DMS53 treated with DMSO at 0.1 percent for 48 hours (cell line): ENCODE data around the gene ANKRD33B.

Experiments
- DNase-seq: peaks from one replicate; lab custom pipeline; 2025; ENCODE audit not compliant: unreplicated experiment; lab: John Stamatoyannopoulos, UW

The ANKRD33B gene

GRCh38 chr5:10689391-10690081, 125.7 kb downstream of the ANKRD33B start:
- DNase-seq: no peak

GRCh38 chr5:10690460-10691440, 126.9 kb downstream of the ANKRD33B start:
- DNase-seq: no peak

- no peak for DNase-seq
Measured at GRCh38 chr5:10691826-10692785, 128.2 kb downstream of the ANKRD33B start.

GRCh38 chr5:10695055-10695649, 131.3 kb downstream of the ANKRD33B start:
- DNase-seq: peak; percentile 63

GRCh38 chr5:10695759-10696543, 132.1 kb downstream of the ANKRD33B start:
- DNase-seq: no peak

GRCh38 chr5:10699281-10699874, 135.5 kb downstream of the ANKRD33B start:
- no peak for DNase-seq

GRCh38 chr5:10699987-10700386, 136.1 kb downstream of the ANKRD33B start:
- no peak for DNase-seq

GRCh38 chr5:10700516-10700915, 136.6 kb downstream of the ANKRD33B start:
- no peak for DNase-seq

GRCh38 chr5:10701567-10702039, 137.7 kb downstream of the ANKRD33B start:
- DNase-seq: no peak

- no peak for DNase-seq
Measured at GRCh38 chr5:10702040-10702629, 138.3 kb downstream of the ANKRD33B start.

GRCh38 chr5:10702911-10703491, 139.1 kb downstream of the ANKRD33B start:
- no peak for DNase-seq

- no peak for DNase-seq
Measured at GRCh38 chr5:10703676-10704075, 139.8 kb downstream of the ANKRD33B start.

GRCh38 chr5:10704949-10705621, 141.2 kb downstream of the ANKRD33B start:
- DNase-seq: no peak

- DNase-seq: no peak
Measured at GRCh38 chr5:10705747-10706146, 141.9 kb downstream of the ANKRD33B start.

- no peak for DNase-seq
Measured at GRCh38 chr5:10706326-10706725, 142.5 kb downstream of the ANKRD33B start.
